Cardiac fibroblast (primary cell): Measurements from ENCODE around the gene SUPT3H.

Experiments
- DNase-seq, 2 donors: peaks; one replicate each; pipeline versions ENCODE4 v3.0.0 to v3.0.0-alpha.2; 2010; ENCODE audit warnings: low read depth in 2 of 2
- H3K4me3 ChIP-seq, 2 donors: replicated peaks in 1 of 2; 1 replicate in 1 of 2; 2 replicates in 1 of 2; pipeline ENCODE4 v1.5.1; 2011; ENCODE audit warnings: low read depth in 2 of 2, low read length in 2 of 2, mild to moderate bottlenecking in 2 of 2, moderate library complexity in 1 of 2
- TF ChIP-seq, protein P1 (sequence below): IDR thresholded peaks from one replicate; pipeline ENCODE4 v1.5.1; 2011; ENCODE audit warnings: low read depth, mild to moderate bottlenecking, low read length, inconsistent platforms

SUPT3H gene

DNA sequence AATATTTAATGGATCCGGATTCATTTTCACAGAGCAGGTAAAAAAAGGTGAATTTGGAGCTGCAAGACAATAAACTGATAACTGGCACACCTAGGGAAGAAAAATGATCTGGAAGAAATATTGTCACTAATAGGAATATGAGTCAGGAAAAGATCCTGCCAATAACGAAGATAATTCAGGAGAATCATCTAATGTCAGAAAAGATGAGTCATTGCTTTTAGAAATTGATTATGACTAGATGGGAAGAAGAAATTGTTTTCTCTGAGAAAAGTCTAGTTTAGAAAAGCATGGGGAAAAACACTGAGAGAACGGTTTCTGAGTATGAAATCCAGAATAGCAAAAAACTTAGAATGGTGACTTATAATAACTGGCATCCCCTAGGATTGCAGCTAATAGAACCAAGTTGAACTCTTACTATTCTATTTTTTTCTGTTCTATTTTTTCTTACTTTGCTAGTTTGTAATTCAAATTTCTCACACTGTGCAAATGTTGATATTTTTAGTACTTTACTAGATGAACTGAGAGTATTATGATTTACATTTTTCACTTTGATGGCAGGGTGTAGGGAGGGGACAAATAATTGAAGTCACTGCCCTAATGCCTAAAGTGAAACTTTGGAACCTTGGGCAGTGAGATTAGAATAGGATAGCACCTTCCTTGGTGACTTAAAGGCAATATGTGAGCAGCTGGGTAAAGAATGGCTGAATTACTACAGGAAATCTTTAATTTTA is 38.2 kb upstream of the SUPT3H start:
- no peak overlapping the region for H3K4me3 ChIP-seq
- TF ChIP-seq, protein P1, sequence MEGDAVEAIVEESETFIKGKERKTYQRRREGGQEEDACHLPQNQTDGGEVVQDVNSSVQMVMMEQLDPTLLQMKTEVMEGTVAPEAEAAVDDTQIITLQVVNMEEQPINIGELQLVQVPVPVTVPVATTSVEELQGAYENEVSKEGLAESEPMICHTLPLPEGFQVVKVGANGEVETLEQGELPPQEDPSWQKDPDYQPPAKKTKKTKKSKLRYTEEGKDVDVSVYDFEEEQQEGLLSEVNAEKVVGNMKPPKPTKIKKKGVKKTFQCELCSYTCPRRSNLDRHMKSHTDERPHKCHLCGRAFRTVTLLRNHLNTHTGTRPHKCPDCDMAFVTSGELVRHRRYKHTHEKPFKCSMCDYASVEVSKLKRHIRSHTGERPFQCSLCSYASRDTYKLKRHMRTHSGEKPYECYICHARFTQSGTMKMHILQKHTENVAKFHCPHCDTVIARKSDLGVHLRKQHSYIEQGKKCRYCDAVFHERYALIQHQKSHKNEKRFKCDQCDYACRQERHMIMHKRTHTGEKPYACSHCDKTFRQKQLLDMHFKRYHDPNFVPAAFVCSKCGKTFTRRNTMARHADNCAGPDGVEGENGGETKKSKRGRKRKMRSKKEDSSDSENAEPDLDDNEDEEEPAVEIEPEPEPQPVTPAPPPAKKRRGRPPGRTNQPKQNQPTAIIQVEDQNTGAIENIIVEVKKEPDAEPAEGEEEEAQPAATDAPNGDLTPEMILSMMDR: no peak
- DNase-seq: no peak

DNA sequence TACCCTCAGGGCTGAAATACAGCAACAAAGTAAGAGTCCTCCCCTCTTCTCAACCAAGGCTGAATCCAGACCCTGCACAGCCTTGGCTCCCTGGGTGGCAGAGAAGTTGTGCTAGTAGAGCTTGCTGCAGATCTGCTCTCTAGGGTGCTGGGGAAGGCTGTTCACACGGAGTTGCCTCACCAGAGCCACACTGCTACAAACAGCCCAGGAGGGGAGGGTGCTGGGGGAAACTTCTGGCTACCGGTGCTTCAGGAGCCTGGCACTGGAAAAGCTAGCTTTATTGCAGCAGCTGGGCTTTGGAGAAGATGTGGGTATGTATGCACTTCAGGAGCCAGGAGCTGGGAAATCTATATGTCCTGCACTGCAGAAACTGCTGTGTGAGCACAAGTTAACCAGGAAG is 37.6 kb upstream of the SUPT3H start:
- H3K4me3 ChIP-seq: no peak overlapping the region
- DNase-seq: no peak
- TF ChIP-seq, protein P1: no peak

DNA sequence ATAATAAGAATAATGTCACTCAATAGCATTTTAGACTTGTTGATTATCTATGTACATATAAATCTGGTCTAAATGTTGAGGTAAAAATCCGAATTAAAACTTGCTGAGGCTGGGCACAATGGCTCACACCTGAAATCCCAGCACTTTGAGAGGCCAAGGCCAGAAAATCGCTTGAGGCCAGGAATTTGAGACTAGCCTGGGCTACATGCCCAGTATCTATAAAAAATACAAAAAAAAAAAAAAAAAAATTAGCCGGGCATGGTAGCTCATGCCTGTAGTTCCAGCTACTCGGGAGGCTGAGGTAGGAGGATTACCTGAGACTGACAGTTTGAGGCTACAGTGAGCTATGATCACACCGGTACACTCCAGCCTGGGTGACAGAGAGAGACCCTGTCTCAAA is 34.2 kb upstream of the SUPT3H start:
- no peak for DNase-seq
- TF ChIP-seq, protein P1: no peak
- H3K4me3 ChIP-seq: no peak overlapping the region

DNA sequence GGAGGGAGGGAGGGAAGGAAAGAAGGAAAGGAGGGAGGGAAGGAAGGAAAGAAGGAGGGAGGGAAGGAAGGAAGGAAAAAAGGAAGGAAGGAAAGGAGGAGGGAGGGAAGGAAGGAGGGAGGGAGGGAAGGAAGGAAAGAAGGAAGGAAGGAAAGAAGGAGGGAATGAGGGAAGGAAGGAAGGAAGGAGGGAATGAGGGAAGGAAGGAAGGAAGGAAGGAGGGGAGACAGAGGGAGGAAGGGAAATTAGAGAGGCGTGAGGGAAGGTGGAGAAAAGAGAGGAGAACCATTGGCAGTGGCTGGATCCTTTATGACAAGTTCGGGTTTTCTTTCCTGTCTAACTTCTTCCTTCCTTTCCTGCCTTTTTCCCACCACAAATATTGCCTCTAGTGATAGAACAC is 22.3 kb upstream of the SUPT3H start:
- no peak for DNase-seq
- H3K4me3 ChIP-seq: no peak overlapping the region
- TF ChIP-seq, protein P1: no peak

DNA sequence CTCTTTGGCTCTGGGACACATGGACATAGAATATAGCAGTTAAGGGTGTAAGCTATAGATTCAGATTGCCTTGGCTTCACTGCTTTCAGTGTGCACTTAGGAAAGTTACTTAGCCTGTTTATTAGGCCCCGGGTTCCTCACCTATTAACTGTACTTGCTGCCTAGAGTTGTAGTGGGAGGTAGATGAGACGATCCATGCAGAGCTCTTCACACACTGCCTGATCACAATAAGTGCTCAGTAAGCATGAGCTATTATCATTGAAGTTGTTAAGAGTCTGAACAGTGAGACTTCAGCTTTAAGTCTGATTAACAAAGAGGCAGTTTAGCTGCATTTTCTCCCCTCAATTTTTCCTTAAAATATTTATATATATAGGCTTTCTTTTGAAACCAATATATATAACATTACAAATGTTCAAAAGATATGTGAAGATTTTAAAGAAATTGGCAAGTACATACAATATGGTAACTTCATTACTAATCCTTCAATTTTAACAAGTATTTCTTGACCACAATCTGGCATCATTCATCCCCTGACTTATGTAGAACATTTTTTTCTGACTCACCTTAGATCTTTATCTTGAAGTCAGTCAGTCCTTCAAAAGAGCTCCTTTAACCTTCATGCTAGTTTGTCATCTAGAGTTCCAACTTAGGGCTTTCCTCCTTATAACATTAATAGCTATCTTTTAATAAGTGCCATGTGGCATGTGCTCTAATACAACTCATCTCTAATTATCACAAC is 20.5 kb upstream of the SUPT3H start:
- TF ChIP-seq, protein P1: no peak
- peak in 1 of 2 donors; percentile 12 for DNase-seq
- no peak overlapping the region for H3K4me3 ChIP-seq

DNA sequence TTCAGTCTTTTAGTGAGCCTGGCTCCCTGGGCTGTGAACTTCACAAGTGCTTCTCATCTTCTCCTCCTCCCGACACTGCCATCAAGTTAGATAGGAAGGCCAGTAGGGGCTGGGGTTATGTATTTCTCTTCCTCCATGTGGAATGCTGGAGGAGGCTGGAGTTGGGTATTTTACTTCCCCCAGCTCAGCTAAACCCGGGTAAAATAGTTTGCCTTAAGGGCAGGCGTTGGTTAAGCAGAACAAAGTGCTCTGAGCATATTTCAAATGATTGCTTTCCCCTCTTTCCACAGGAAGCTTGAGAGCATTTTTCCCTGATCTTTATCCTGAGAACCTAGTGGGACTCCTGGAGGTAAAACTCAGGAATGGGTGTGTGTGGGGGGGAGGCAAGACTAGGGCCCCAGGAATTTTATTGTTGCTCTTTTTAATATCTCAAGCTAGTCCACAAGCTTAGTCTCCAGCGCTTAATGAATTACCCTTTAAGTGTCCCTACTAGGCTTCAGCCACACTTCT is 16.9 kb upstream of the SUPT3H start:
- no peak for DNase-seq
- TF ChIP-seq, protein P1: no peak
- H3K4me3 ChIP-seq: no peak overlapping the region
